GM12892 (cell line): Measurements from ENCODE around the gene ZNF224.

Source experiments
- POLR2A ChIP-seq: IDR thresholded peaks from 2 replicates; pipeline ENCODE4 v1.6.1; 2011; ENCODE audit warnings: low read depth, low read length, control low read depth
- POLR2AphosphoS5 ChIP-seq: IDR thresholded peaks from 2 replicates; pipeline ENCODE4 v1.6.1; 2011; ENCODE audit warnings: low read depth, low read length, control low read depth

DNA sequence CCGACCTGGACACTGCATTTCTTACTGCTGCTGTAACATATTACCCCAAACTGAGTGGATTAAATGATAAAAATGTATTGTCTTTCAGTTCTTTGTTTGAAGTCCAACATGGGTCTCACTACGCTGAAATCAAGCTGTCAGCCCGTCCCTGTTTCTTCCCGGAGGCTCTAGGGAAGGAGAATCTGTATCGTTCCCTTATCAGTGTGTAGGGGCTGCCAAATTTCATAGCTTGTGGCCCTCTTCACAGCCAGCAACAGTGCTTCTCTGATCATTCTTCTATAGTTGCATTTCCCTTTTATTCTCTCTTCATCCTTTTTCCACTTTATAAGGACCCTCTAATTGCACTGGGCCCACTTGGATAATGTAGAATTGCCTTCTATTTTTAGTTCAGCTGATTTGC lies 57.3 kb downstream of the ZNF224 start:
- TF ChIP-seq POLR2AphosphoS5: no peak
- no peak for TF ChIP-seq POLR2A
